ENCODE data around the gene PEX7. TPM values are rescaled to one million over a fixed set of nuclear protein-coding genes. Genes with fewer than 3 reads are reported as not detected.

Gene PEX7, protein sequence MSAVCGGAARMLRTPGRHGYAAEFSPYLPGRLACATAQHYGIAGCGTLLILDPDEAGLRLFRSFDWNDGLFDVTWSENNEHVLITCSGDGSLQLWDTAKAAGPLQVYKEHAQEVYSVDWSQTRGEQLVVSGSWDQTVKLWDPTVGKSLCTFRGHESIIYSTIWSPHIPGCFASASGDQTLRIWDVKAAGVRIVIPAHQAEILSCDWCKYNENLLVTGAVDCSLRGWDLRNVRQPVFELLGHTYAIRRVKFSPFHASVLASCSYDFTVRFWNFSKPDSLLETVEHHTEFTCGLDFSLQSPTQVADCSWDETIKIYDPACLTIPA
- total RNA-seq (2021; fragmentation: NEBNext Ultra II Directional; extraction: Animal tissue kit (Norgen Biotek cat#: 25700)), result 6.4 and 6.7 TPM in 2 replicates
- polyA plus RNA-seq (2011; rRNA removed), result 10.5 and 11.0 TPM in 2 replicates
- polyA plus RNA-seq (2011; cell fraction: cytosol; rRNA removed), result 13.6 TPM
- polyA plus RNA-seq (2011; cell fraction: nucleus; rRNA removed), result 5.2 TPM
- polyA plus RNA-seq (2012, experiment 1 of 2), result 5.2 to 9.2 TPM (median 7.9 TPM) in 4 replicates
- 2.3 TPM for polyA plus RNA-seq (2012, experiment 2 of 2)
- 5.8 TPM for polyA plus RNA-seq (2013, experiment 1 of 2)
- 6.1 TPM for polyA plus RNA-seq (2013, experiment 2 of 2)
- polyA minus RNA-seq (2011; rRNA and poly(A)+ RNA removed), result 5.9 and 7.9 TPM in 2 replicates
- 7.2 TPM for polyA minus RNA-seq (2011; cell fraction: cytosol; rRNA and poly(A)+ RNA removed)
- 16.1 TPM for polyA minus RNA-seq (2011; cell fraction: nucleus; rRNA and poly(A)+ RNA removed)
- long read RNA-seq, experiment 1, transcript PEX7-201 (10 exons, 1,464 nt), result major isoform, 8 of 11 reads
- long read RNA-seq, experiment 1, partial matches to known transcripts, result 1 of 11 reads
- long read RNA-seq, experiment 1, other reads (novel, unspliced or antisense), result 2 of 11 reads
- long read RNA-seq, experiment 2, partial matches to known transcripts, result 0 of 1 reads
- long read RNA-seq, experiment 2, other reads (novel, unspliced or antisense), result 1 of 1 reads

GRCh38 chr6:136822376-136823127, at the start of gene PEX7:
PEX7 (plus strand) TSS chr6:136822592; CDS start chr6:136822666, 74 bp downstream.
- CTCF ChIA-PET (ENCODE audit: partially characterized antibody), result interaction anchor here (0.7 to 2.4 kb wide), 5 partner anchors 22 to 179 kb away, joined by 3 to 12 read pairs (median 4); partner anchors contain the start of gene MAP3K5
- peak within 1 kb of the TSS; percentile 97 for H4K8ac ChIP-seq (ENCODE audit: extremely low read depth, insufficient read depth, low read length)
- FAIRE-seq, result peak; percentile 91
- peaks cover 0 to 7% (median 3%) of the 10 kb centered on the region in 4 experiments; a peak in 3 of 7 replicates for H3K4me1 ChIP-seq (replicated peaks in 1 of 4; ENCODE audit: control insufficient read depth in 3 of 4, insufficient read depth in 4 of 4, low read length in 3 of 4)
- H3K9ac ChIP-seq (replicated peaks in 1 of 4; ENCODE audit: extremely low read depth in 1 of 4, low read depth in 3 of 4, low read length in 3 of 4), result peak within 1 kb of the TSS; percentile 68 to 94 (median 88)
- H3K56ac ChIP-seq (replicated peaks; ENCODE audit: insufficient read length, low read depth, low read length), result no peak within 1 kb of the TSS
- H3K18ac ChIP-seq (ENCODE audit: extremely low read depth, low read length), result peak within 1 kb of the TSS; percentile 88
- peak within 1 kb of the TSS; percentile 92 for H2BK5ac ChIP-seq (ENCODE audit: low read depth, low read length)
- no peak within 1 kb of the TSS for H2BK20ac ChIP-seq (ENCODE audit: low read length)
- peaks cover 9% of the 10 kb centered on the region; the same call in 1 of the 2 replicates for H3K23me2 ChIP-seq (ENCODE audit: low read depth, low read length)
- H3K27me3 ChIP-seq (replicated peaks in 1 of 4; ENCODE audit: control insufficient read depth in 3 of 4, extremely low read depth in 1 of 4, insufficient read depth in 3 of 4, low read length in 3 of 4), result no peaks in the 10 kb centered on the region; a peak in 2 of 7 replicates
- peak within 1 kb of the TSS; percentile 91 for H2BK12ac ChIP-seq (ENCODE audit: low read depth, low read length)
- H2AFZ ChIP-seq (ENCODE audit: low read length), result peak within 1 kb of the TSS; percentile 99
- no peak within 1 kb of the TSS for H3K23ac ChIP-seq (ENCODE audit: insufficient read length)
- H3K9me3 ChIP-seq (ENCODE audit: insufficient read depth in 2 of 2, low read depth in 1 of 2, low read length in 1 of 2), result no peaks in the 10 kb centered on the region
- peak within 1 kb of the TSS; percentile 47 for H4K91ac ChIP-seq (replicated peaks; ENCODE audit: insufficient read length, low read length)
- 0 out of 2 replicates have a peak within 1 kb of the TSS, but pooled peaks have one; percentile 25 for H2AK5ac ChIP-seq (ENCODE audit: low read depth, low read length)
- peak within 1 kb of the TSS; percentile 56 to 81 (median 60) for H3K4me3 ChIP-seq (ENCODE audit: extremely low read depth in 1 of 4, insufficient read depth in 2 of 4, low read depth in 3 of 4, low read length in 4 of 4)
- no peaks in the 10 kb centered on the region for H4K20me1 ChIP-seq (replicated peaks in 1 of 2; ENCODE audit: control insufficient read depth in 1 of 2, insufficient read depth in 2 of 2, low read length in 2 of 2)
- H2BK120ac ChIP-seq (replicated peaks; ENCODE audit: low read depth, low read length), result no peak within 1 kb of the TSS
- peak within 1 kb of the TSS; percentile 84 for H3K27ac ChIP-seq (ENCODE audit: low read depth, low read length)
- no peaks in the 10 kb centered on the region; a peak in 1 of 4 replicates for H3K79me2 ChIP-seq (ENCODE audit: control insufficient read depth in 1 of 2, insufficient read depth in 2 of 2, low read length in 2 of 2)
- WGBS, 2 experiments (ENCODE audit: extremely low coverage in 1 of 2, insufficient coverage in 1 of 2, insufficient read length in 1 of 2, insufficient replicate concordance in 2 of 2, low coverage in 1 of 2, low lambda C conversion rate in 2 of 2, missing lambda C conversion rate in 1 of 2), result 5% methylated on average over 27 of the region's 78 CpGs; no CpG with 5 or more reads in 1 of the 2 experiments
- 0 out of 2 replicates have a peak within 1 kb of the TSS, but pooled peaks have one; percentile 62 for H2BK15ac ChIP-seq (ENCODE audit: low read length)
- peak within 1 kb of the TSS; percentile 97 for H4K5ac ChIP-seq (ENCODE audit: insufficient read length, low read depth, low read length)
- peak; percentile 69 to 93 for DNase-seq (ENCODE audit: low read depth in 1 of 2, low spot score in 2 of 2)
- no peaks in the 10 kb centered on the region; the same call in 1 of the 2 replicates for H3K79me1 ChIP-seq (ENCODE audit: low read depth, low read length)
- peak within 1 kb of the TSS; percentile 82 for H3K4ac ChIP-seq (replicated peaks; ENCODE audit: insufficient read length, low read depth, low read length)
- no peak within 1 kb of the TSS for H3K14ac ChIP-seq (ENCODE audit: insufficient read length)
- H3K4me2 ChIP-seq (ENCODE audit: insufficient read depth in 1 of 2, low read depth in 2 of 2, low read length in 2 of 2), result peak within 1 kb of the TSS; percentile 76 to 92
- POLR2A ChIA-PET (ENCODE audit: partially characterized antibody), result interaction anchor here (0.6 to 2.4 kb wide), 5 partner anchors 10 to 33 kb away, joined by 3 to 7 read pairs (median 5); partner anchors contain the start of gene MAP3K5
- H3K36me3 ChIP-seq (ENCODE audit: control insufficient read depth in 2 of 4, insufficient read depth in 4 of 4, low read length in 3 of 4), result peaks cover 0 to 21% (median 6%) of the 10 kb centered on the region in 4 experiments; a peak in 4 of 8 replicates
- TF ChIP-seq TBP (IDR thresholded peaks at IDR 0.05; ENCODE audit: low read depth, low read length) (peak; percentile 72), SUZ12 (IDR thresholded peaks at IDR 0.05; ENCODE audit: low read length) (0 out of 2 replicates have a peak, but pooled peaks have one; percentile 35), BRCA1 (IDR thresholded peaks at IDR 0.05; ENCODE audit: low read depth, low read length) (no peak), SIN3A (conservative IDR thresholded peaks at IDR 0.05 in 1 of 2, IDR thresholded peaks at IDR 0.05 in 1 of 2; ENCODE audit: low read depth in 1 of 2, low read length in 2 of 2) (peak; percentile 47 to 53; a peak in 1 of 4 replicates), RFX5 (IDR thresholded peaks at IDR 0.05; ENCODE audit: borderline replicate concordance, low read depth, low read length) (no peak), YY1 (IDR thresholded peaks at IDR 0.05; ENCODE audit: low read depth, low read length) (peak; percentile 98), SP1 (IDR thresholded peaks at IDR 0.05; ENCODE audit: low read depth, low read length) (peak; percentile 62; the same call in 1 of the 2 replicates)

Measured in H1 (cell line).